ENCODE measurements around the gene C1orf94. TPM values are rescaled to one million over a fixed set of nuclear protein-coding genes. Genes with fewer than 3 reads are reported as not detected.

Gene C1orf94
- total RNA-seq, 1 donor from 2014 or later = not detected

DNA sequence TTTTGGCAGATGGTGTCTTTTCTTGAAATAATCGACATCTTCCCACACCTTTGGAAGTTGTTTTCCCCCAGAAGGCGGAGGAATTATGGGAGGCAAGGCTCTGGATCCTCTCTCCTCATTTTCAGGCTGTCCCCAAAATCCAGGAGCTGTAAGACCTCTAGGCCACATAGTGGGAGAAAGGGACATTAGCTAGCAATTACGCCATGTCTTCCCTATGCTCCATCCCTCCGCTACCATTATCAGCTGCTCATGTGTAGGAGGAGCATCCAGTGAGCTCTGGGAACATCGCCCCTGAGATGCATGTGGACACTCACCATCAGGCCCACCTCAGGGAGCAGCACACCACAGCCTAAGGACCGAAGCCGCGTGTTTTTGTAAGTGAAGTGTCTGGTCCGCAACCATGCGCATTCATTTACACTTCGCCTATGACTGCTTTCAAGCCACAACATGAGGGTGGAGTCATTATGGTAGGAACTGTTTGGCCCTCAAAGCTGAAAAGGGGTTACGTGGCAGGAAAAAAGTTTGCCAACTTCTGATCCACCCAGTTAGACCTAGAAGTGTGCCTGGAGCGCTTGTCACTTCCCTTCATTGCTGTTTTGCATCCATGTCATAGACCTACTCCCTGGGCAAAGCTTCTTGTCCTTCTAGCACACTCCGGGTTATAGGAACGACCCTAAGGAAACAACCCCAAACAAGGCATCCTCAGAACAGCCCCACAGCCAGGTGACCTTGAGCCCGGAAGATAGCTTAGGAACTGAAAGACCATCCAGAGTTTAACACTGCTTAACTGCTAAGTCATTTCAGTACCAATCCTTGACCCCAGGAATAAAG lies 85.5 kb downstream of the C1orf94 start:
- no peak for DNase-seq (ENCODE audit: low read depth)

DNA sequence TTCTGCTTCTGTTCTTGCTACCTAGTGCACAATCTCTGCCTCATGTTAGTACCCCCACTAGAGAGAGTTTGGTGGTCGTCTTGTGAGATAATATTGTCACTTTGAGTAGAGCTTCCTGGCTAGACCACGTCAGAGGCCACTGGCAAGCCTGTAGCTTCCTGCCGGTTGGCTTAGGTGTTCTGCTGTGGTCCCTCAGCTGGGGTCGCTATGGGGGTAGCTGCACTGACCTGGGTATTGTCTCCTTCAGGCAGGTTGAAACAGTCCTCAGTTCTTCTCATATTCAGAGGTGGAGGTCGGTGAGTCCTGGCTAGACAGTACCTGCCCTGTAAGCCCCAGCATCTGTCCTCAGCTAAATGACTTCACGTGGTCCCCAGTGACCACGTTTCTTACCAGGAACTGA lies 86.2 kb downstream of the C1orf94 start:
- no peak for DNase-seq (ENCODE audit: low read depth)

DNA sequence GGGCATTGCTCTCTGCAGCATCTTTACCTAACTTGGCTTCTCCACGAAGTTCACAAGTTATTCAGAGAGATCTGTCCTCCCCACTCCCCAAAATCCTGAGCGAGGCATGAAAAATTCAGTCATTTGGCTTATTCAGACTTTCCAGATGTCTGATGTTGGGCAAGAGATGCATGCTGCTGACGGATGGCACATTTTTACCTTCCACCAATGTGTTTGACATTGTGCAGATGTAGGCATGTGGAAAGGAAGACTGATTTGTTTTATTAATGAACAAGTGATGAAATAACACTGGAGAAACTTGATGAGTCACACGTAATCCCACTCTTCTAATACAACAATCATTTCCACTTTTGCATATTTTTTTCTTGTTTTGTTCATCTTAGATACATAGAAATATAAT lies 86.7 kb downstream of the C1orf94 start:
- DNase-seq (ENCODE audit: low read depth) = no peak

DNA sequence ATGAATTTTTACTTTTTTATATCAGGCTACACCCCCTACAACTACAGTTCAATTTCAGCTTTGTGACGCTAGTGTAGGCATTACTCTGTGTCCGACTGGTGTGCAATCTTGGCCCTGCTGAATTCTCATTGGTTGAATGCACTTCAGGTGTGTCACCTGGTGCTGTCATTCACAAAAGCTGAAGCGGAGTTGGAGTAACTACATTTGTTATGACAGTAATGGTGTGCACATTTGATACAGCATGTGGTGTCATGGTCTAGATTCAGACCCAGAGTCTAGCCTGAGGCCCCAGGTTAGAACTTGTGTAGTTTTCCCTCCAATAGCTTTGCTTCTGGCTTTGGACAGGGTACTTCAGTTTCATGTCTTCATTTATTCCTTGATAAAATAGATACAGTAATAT lies 88.7 kb downstream of the C1orf94 start:
- no peak for DNase-seq (ENCODE audit: low read depth)

DNA sequence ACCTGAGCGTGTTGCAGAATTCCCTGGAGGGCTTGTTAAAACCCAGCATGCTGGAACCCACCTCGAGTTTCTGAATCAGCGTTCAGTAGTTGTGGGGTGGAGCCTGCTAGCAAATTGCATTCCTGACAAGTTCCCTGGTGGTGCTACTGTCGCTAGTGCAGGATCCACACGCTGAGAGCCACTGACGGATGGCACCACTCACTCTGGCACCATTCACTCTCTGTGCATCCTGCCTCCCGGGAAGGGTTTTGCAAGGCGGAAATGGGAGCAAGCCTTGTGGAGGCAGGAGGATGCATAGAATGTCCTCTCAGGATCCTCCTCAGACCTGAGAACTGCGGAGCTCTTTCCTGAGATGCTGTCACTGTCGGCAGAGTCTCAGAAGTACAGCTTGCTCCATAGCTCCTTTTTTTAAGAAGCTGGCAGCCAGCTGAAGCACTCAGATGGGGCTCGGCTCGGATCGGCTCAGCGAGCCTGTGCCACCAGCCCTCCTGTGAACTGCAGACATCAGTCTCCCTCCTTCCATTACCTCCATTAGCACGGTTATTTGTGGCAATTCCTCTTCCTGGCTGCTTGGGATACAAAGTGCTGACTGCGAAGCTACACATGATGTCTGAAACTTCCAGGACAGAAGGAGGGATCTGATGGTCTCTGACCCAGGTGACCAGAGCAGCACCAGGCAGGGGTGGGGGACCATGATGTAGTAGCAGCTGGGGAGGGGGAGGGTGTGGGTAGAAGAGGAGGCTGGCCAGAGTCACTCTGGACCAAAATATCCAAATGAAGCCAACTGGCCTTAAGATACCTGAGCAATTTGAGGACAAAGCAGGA lies 89.6 kb downstream of the C1orf94 start:
- DNase-seq (ENCODE audit: low read depth) = peak; percentile 3

DNA sequence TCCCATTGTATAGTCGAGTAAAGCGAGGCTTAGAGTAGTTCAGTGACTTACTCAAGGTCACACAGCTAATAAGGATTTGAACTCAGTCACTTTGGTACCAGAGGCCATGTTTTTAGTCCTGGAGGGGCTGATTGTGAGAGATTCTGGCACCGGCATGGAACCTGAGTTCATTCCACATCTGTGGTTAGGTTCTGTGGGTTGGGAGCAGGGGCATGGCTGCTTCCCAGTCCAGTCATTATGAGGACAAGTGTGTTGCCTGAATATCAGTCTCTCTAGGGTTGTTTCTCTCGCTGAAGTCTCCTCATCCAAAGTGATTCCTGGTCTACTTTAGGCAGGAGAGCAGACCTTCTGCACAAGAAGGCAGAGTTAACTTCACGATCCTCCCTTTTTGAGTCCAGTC lies 90.6 kb downstream of the C1orf94 start:
- DNase-seq (ENCODE audit: low read depth) = no peak

DNA sequence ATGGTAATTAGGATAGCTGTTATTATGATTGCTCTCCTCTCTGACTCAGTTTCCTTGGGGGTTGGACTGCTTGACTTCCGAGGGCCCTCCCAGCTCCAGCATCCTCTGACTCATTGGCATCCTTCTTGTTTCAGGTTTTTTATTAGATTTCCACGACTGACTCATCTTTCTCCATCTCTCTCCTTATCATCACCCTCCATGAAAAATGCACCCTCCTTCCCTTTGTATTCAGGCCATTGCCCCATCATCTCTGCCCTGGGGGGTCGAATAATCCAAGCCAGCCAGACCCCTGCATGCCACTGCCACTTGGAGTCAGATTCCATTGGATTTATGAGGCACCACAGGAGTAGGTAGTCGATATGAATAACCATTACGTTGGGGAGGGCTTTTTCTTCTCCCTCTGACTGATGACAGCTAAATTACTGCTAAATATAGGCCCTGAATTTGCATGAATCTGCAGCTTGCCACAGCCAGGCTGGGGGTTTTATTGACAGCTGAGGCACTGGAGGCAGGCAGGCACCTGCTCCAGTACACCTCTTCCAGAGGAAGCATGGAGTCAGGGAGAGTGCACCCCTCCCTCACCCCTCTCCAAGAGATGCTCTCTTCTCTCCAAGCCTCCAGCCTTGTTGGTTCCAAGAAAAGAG lies 91.7 kb downstream of the C1orf94 start:
- DNase-seq (ENCODE audit: low read depth) = peak; percentile 1

Other genes with a start within 250 kb of the C1orf94 start
- gene CSMD2, start 11.7 kb upstream of the C1orf94 start, total RNA-seq = under 0.01 and 0.55 TPM in 2 replicates